K562 (cell line): ENCODE results near the gene CFAP54. TPM values are rescaled to one million over a fixed set of nuclear protein-coding genes. Genes with fewer than 3 reads are reported as not detected.

Experiments used
- ATAC-seq: fragments of 200-7000 bp; cut with Tn5 transposase; 3 replicates; pipeline ENCODE4 v1.9.1; 2020; ENCODE audit warnings: moderate library complexity
- BruUV-seq: library from RNA; stranded (reverse); fragments of 400-500 nt; replicated peaks from 2 replicates; lab custom pipeline; 2021; lab: Mats Ljungman, UMichigan
- CTCF ChIA-PET: fragments of 300-600 bp; formaldehyde crosslinking; extraction: SDS; loops from one replicate; lab custom pipeline; 2021; ENCODE audit warnings: low intra/inter-chr PET ratio; lab: Yijun Ruan, JAX
- POLR2A ChIA-PET: fragments of 300-600, 350-650 bp; sonication (Branson Sonifier 250); formaldehyde crosslinking; extraction: SDS; loops from one replicate; lab custom pipeline; 2021; ENCODE audit warnings: antibody characterized with exemption, inconsistent platforms; lab: Yijun Ruan, JAX
- DNase-seq, 4 experiments: peaks; one replicate each; pipeline versions ENCODE4 v3.0.0 to v3.0.0-alpha.2; 2011 to 2018; ENCODE audit warnings: low spot score in 3 of 4, mixed read lengths in 3 of 4; ENCODE audit errors: extremely low read depth in 1 of 4
- FAIRE-seq: peaks from 2 replicates; lab custom pipeline; 2011; peaks lifted over from hg19 to GRCh38; lab: Jason Lieb, UNC
- H2AFZ ChIP-seq: 2 replicates; pipeline ENCODE4 v1.6.0; 2011; ENCODE audit warnings: low read depth, low read length, control low read depth, inconsistent platforms
- H3K27ac ChIP-seq: fragments of 200-600 bp; 3 replicates; pipeline ENCODE4 v1.8.0; 2011; ENCODE audit warnings: low read depth, mild to moderate bottlenecking, control low read depth, inconsistent platforms, low read length, moderate library complexity, mixed read lengths; ENCODE audit errors: extremely low read depth
- H3K27me3 ChIP-seq, 2 experiments: fragments of 300-600 bp in 1 of 2; 2 replicates in 1 of 2; 3 replicates in 1 of 2; pipeline versions ENCODE4 v1.6.0 to v1.8.0; 2011; ENCODE audit warnings: inconsistent platforms in 2 of 2, low read length in 2 of 2, mild to moderate bottlenecking in 1 of 2, mixed read lengths in 1 of 2, moderate library complexity in 1 of 2; ENCODE audit not compliant: control insufficient read depth in 2 of 2, insufficient read depth in 2 of 2
- H3K36me3 ChIP-seq: fragments of 300-600 bp; 3 replicates; pipeline ENCODE4 v1.8.0; 2011; ENCODE audit warnings: mild to moderate bottlenecking, low read length, inconsistent platforms; ENCODE audit not compliant: control insufficient read depth, insufficient read depth
- H3K4me1 ChIP-seq, 2 experiments: fragments of 200-600 bp in 1 of 2; replicated peaks in 1 of 2; 2 replicates in 1 of 2; 3 replicates in 1 of 2; pipeline versions ENCODE4 v1.5.1 to v1.8.0; 2011; ENCODE audit warnings: inconsistent platforms in 2 of 2, low read length in 2 of 2, mild to moderate bottlenecking in 1 of 2, mixed read lengths in 1 of 2, moderate library complexity in 1 of 2; ENCODE audit not compliant: control insufficient read depth in 2 of 2, insufficient read depth in 2 of 2
- H3K4me2 ChIP-seq: 2 replicates; pipeline ENCODE4 v1.6.1; 2011; ENCODE audit warnings: low read length, control low read depth, inconsistent platforms, mixed read lengths; ENCODE audit not compliant: insufficient read depth
- H3K4me3 ChIP-seq: fragments of 200-600 bp; sonication (generic), shearing (Covaris generic); 2 replicates; pipeline ENCODE4 v1.5.1; 2016; ENCODE audit warnings: control low read depth, inconsistent platforms
- H3K79me2 ChIP-seq: fragments of 200-600 bp; 3 replicates; pipeline ENCODE4 v1.8.0; 2011; ENCODE audit warnings: low read length, inconsistent platforms; ENCODE audit not compliant: control insufficient read depth, insufficient read depth
- H3K9ac ChIP-seq, 2 experiments: 2 replicates each; pipeline versions ENCODE4 v1.6.0 to v1.6.1; 2011; ENCODE audit warnings: low read depth in 2 of 2, low read length in 2 of 2, control low read depth in 1 of 2, inconsistent platforms in 1 of 2, mild to moderate bottlenecking in 1 of 2, mixed read lengths in 1 of 2; ENCODE audit not compliant: insufficient read depth in 1 of 2
- H3K9me1 ChIP-seq: one replicate; pipeline ENCODE4 v1.6.0; 2011; ENCODE audit warnings: inconsistent platforms, mild to moderate bottlenecking, low read length, moderate library complexity; ENCODE audit not compliant: control insufficient read depth, insufficient read depth
- H3K9me3 ChIP-seq: replicated peaks from 2 replicates; pipeline ENCODE4 v1.5.1; 2011; ENCODE audit warnings: low read depth, low read length, inconsistent platforms; ENCODE audit not compliant: control insufficient read depth, insufficient read depth
- H4K20me1 ChIP-seq: replicated peaks from 2 replicates; pipeline ENCODE4 v1.6.1; 2011; ENCODE audit warnings: low read length, inconsistent platforms, mixed read lengths; ENCODE audit not compliant: control insufficient read depth, insufficient read depth
- CBX5 ChIP-seq: IDR thresholded peaks from 2 replicates; pipeline ENCODE4 v1.6.1; 2014; ENCODE audit warnings: low read depth, borderline replicate concordance
- CCAR2 ChIP-seq: fragments of 200-400 bp; formaldehyde crosslinking; IDR thresholded peaks from 2 replicates; pipeline ENCODE4 v1.6.1; 2017; ENCODE audit warnings: mild to moderate bottlenecking, low read depth, low read length
- CHD4 ChIP-seq: fragments of 200-600 bp; sonication (generic); IDR thresholded peaks from 3 replicates; pipeline ENCODE4 v1.6.1; 2012; ENCODE audit warnings: low read depth, mild to moderate bottlenecking, mixed read lengths, low read length, inconsistent platforms; ENCODE audit not compliant: insufficient read depth, insufficient replicate concordance, poor library complexity, severe bottlenecking
- E2F1 ChIP-seq: sonication (generic); formaldehyde crosslinking; IDR thresholded peaks from 2 replicates; pipeline ENCODE4 v1.8.1; 2023; ENCODE audit warnings: mild to moderate bottlenecking, missing genetic modification reagents, moderate library complexity
- ESRRB ChIP-seq: fragments of 250-450 bp; sonication (Bioruptor Pico); IDR thresholded peaks from 2 replicates; pipeline ENCODE4 v1.5.0; 2020; ENCODE audit warnings: mild to moderate bottlenecking, moderate library complexity, borderline replicate concordance
- FOXA3 ChIP-seq, 2 experiments: fragments of 450-650 bp in 1 of 2; sonication (generic) in 1 of 2; formaldehyde crosslinking; IDR thresholded peaks in 1 of 2; conservative IDR thresholded peaks in 1 of 2; 2 replicates each; pipeline versions ENCODE4 v1.4.0 to v1.8.0; 2020 to 2022; ENCODE audit warnings: mild to moderate bottlenecking in 2 of 2, missing genetic modification reagents in 1 of 2
- GATAD2B ChIP-seq: fragments of 450-650 bp; IDR thresholded peaks from 2 replicates; pipeline ENCODE4 v1.6.1; 2017; ENCODE audit warnings: mild to moderate bottlenecking, borderline replicate concordance
- KHSRP ChIP-seq: fragments of 450-650 bp; IDR thresholded peaks from 2 replicates; pipeline ENCODE4 v1.6.1; 2017
- MAX ChIP-seq: sonication (generic); formaldehyde crosslinking; IDR thresholded peaks from 2 replicates; pipeline ENCODE4 v1.9.0; 2022; ENCODE audit warnings: mild to moderate bottlenecking, missing genetic modification reagents
- MBD2 ChIP-seq: sonication (generic); IDR thresholded peaks from 2 replicates; pipeline ENCODE4 v1.6.1; 2016; ENCODE audit warnings: low read depth, borderline replicate concordance
- MEF2D ChIP-seq: conservative IDR thresholded peaks from 2 replicates; pipeline ENCODE4 v1.6.1; 2016; ENCODE audit warnings: low read depth, missing genetic modification characterization, missing compliant biosample characterization
- MNT ChIP-seq, 2 experiments: fragments of 450-650 bp; conservative IDR thresholded peaks; 2 replicates each; pipeline ENCODE4 v1.6.1; 2017; ENCODE audit warnings: mild to moderate bottlenecking in 2 of 2, moderate library complexity in 2 of 2
- MTA2 ChIP-seq: fragments of 450-650 bp; IDR thresholded peaks from 2 replicates; pipeline ENCODE4 v1.6.1; 2016; ENCODE audit warnings: low read depth
- NFE2 ChIP-seq: IDR thresholded peaks from 2 replicates; pipeline ENCODE4 v1.6.1; 2014; ENCODE audit warnings: antibody characterized with exemption, low read depth
- TAF1 ChIP-seq: IDR thresholded peaks from 2 replicates; pipeline ENCODE4 v1.6.1; 2011; ENCODE audit warnings: mild to moderate bottlenecking, low read length, moderate library complexity; ENCODE audit not compliant: insufficient read depth, control insufficient read depth, severe bottlenecking; ENCODE audit errors: extremely low read depth
- TCF7L2 ChIP-seq: fragments of 150-350 bp; IDR thresholded peaks from 2 replicates; pipeline ENCODE4 v1.6.1; 2016; ENCODE audit warnings: low read depth, mild to moderate bottlenecking, low read length, moderate library complexity
- WGBS: fragments of 100-300 bp; shearing (Covaris generic); methylation state at CpG from one replicate; pipeline ENCODE4 v1.1.6; 2016; ENCODE audit warnings: low coverage, mixed read lengths; ENCODE audit not compliant: insufficient coverage; ENCODE audit errors: missing lambda C conversion rate; 5-methylcytosine and 5-hydroxymethylcytosine counted together
- in situ Hi-C: fragments of 300-500 bp; cut with MboI; formaldehyde crosslinking; loops from 4 replicates; pipeline ENCODE4 v1.15.0; 2018; ENCODE audit warnings: inconsistent platforms, mixed read lengths
- intact Hi-C: fragments of 100-400 bp; cut with micrococcal nuclease; formaldehyde crosslinking; loops from 2 replicates; pipeline ENCODE4 v1.14.2; 2022
- polyA plus RNA-seq, 8 experiments: library from polyadenylated mRNA; depleted of rRNA in 4 of 8; stranded (reverse) in 5 of 8; unstranded in 3 of 8; fragments of >200 nt; fragmentation: Nextera tagmentation in 2 of 8; fragmentation: Illumina TruSeq in 1 of 8; extraction: Ambion mirVana in 2 of 8; extraction: Trizol in 1 of 8; gene quantifications; 2 replicates each; pipeline versions ENCODE4 v1.2.1 to v1.2.3, GENCODE V29; 2011 to 2014; ENCODE audit warnings: inconsistent platforms in 1 of 8, missing spikeins in 1 of 8
- total RNA-seq, 7 experiments: library from RNA; depleted of rRNA in 6 of 7; stranded (reverse); fragments of >200 nt in 6 of 7; fragmentation: Illumina TruSeq in 2 of 7; extraction: Trizol in 2 of 7; gene quantifications; 2 replicates each; pipeline versions ENCODE4 v1.2.1 to v1.2.3, GENCODE V29; 2011 to 2021; ENCODE audit warnings: low replicate concordance in 1 of 7

The CFAP54 gene
- total and polyA plus RNA-seq, 9 of the 15 experiments (the other 6 are each of a cell fraction or from before 2014, with no cell fraction given) = 0.03 to 0.23 (median 0.10) TPM; not detected in 3

- no TSS peak for BruUV-seq
- Histone ChIP-seq H3K9me1 (no peaks in the 10 kb centered on the region), H3K9ac (no peak overlapping the region), H3K79me2 (no peaks in the 10 kb centered on the region), H3K4me3 (no peak overlapping the region), H3K4me2 (no peak overlapping the region), H4K20me1 (no peaks in the 10 kb centered on the region), H2AFZ (no peak overlapping the region), H3K27ac (no peak overlapping the region)
- in situ Hi-C loops (no loop called here), intact Hi-C loops (loop anchor here (5.0 kb wide), 1 partner anchor 85 kb away; the partner anchor contains the start of gene CDK17)
- ChIA-PET POLR2A (no interaction called here), CTCF (no interaction called here)
- no peak for DNase-seq
- TF ChIP-seq MEF2D (tag) = no peak
- TF ChIP-seq TCF7L2 = no peak
- no peak for TF ChIP-seq GATAD2B
- TF ChIP-seq MTA2 = no peak
- TF ChIP-seq ESRRB = no peak
- TF ChIP-seq KHSRP = no peak
- TF ChIP-seq MBD2 = no peak
- no peak for TF ChIP-seq CHD4
- no peak for TF ChIP-seq CCAR2
- no peak for TF ChIP-seq MNT (conservative IDR thresholded peaks at IDR 0.05)
- TF ChIP-seq MAX = no peak
- no peak for TF ChIP-seq FOXA3 (CRISPR knock-in tag; conservative IDR thresholded peaks at IDR 0.05 in 1 of 2, IDR thresholded peaks at IDR 0.05 in 1 of 2)
- no peak for TF ChIP-seq NFE2
- TF ChIP-seq TAF1 = no peak
- no peak for TF ChIP-seq CBX5
- no peak for TF ChIP-seq E2F1
- TF ChIP-seq, all 486 proteins: peak for 0
- no peaks in the 10 kb centered on the region for H3K36me3 ChIP-seq
- ATAC-seq = no peak
- H3K4me1 ChIP-seq = peaks cover 3 to 8% of the 10 kb centered on the region in 2 experiments; a peak in 3 of 5 replicates
- peaks cover 3 to 15% of the 10 kb centered on the region in 2 experiments; a peak in 3 of 5 replicates for H3K27me3 ChIP-seq
- 37% methylated on average over 3 of the region's 3 CpGs for WGBS
- H3K9me3 ChIP-seq = no peaks in the 10 kb centered on the region
- no peak for FAIRE-seq
These were observed 1.7 kb upstream of the CFAP54 start for GRCh38 chr12:96487634-96488033.
